Measurements from ENCODE around the gene SDHB.

GRCh38 chr1:17014671-17015567, 38.9 kb downstream of the SDHB start:
- TF ChIP-seq CTCF (IDR thresholded peaks at IDR 0.05) (no peak), POLR2A (IDR thresholded peaks at IDR 0.05) (no peak)

Measured in uterus (tissue), 2 donors.